ENCODE measurements around the gene OCEL1. TPM values are rescaled to one million over a fixed set of nuclear protein-coding genes. Genes with fewer than 3 reads are reported as not detected.
A peak's percentile ranks its signal among the peaks of the same experiment; 100 is the strongest.
"Not testable (repeated sequence)": the region's sequence is repeated elsewhere in the genome, so short reads cannot be mapped to it uniquely, and the experiment has no call there.

OCEL1 gene
- total RNA-seq, 1 donor from 2014 or later, result 22.4 TPM

DNA sequence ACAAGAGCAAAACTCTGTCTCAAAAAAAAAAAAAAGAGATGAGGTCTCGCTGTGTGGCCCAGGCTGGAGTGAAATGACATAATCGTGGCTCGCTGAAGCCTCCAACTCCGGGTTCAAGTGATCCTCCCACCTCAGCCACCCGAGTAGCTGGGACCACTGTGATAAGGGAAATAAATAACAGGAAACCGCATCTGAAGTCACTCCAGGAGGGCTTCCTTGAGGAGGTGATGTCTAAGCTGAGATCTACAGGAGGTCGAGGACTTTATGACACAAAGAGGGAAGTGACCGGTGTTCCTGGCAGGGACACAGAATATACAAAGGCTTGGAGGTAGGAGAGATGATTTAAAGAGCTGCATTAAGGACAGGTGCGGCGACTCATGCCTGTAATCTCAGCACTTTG lies 28.6 kb downstream of the OCEL1 start:
- ATAC-seq (ENCODE audit: poor library complexity) (no peak), DNase-seq (no peak)
- intact Hi-C loops (cut with DNase I), result no loop called here

DNA sequence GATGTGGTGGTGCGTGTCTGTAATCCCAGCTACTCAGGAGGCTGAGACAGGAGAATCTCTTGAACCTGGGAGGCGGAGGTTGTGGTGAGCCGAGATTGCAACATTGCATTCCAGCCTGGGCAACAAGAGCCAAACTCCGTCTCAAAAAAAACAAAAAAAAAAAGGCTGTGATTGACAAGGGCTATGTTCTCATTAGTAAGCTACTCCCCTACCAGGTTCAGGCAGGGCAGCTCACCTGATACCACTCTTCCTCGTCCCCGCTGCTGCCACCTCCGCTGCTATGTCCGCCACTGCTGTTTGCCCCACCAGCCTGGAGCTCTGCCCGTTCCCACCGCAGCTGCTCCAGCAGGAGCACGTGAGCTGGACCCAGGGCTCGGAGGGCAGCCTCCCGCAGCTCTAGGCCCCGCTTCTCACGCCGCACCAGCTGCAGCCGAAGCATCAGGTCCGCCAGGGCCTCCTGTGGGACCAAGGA lies 29.2 kb downstream of the OCEL1 start:
- DNase-seq (no peak), ATAC-seq (ENCODE audit: poor library complexity) (no peak)
- intact Hi-C loops (cut with DNase I), result no loop called here

DNA sequence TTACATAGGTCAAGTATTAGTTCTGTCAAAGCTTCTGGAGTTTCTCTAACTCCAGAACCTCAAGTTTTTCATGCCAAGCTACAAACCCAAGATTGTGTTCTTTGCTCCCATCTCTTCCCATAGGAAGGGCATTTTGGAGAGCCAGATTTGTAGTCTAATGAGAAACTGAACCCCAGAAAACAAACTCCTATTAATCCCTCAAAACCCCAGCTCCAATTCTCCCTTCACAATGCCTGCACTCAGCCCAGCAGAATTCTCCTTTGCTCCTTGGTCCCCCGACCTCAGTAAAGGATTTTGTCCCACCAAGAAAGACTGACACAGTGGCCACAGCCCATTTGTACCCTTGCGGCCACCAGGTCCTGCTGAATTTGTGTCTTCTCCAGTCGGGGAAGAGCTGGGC lies 30.1 kb downstream of the OCEL1 start:
- intact Hi-C loops (cut with DNase I), result no loop called here
- no peak for ATAC-seq (ENCODE audit: poor library complexity)
- DNase-seq, result no peak

DNA sequence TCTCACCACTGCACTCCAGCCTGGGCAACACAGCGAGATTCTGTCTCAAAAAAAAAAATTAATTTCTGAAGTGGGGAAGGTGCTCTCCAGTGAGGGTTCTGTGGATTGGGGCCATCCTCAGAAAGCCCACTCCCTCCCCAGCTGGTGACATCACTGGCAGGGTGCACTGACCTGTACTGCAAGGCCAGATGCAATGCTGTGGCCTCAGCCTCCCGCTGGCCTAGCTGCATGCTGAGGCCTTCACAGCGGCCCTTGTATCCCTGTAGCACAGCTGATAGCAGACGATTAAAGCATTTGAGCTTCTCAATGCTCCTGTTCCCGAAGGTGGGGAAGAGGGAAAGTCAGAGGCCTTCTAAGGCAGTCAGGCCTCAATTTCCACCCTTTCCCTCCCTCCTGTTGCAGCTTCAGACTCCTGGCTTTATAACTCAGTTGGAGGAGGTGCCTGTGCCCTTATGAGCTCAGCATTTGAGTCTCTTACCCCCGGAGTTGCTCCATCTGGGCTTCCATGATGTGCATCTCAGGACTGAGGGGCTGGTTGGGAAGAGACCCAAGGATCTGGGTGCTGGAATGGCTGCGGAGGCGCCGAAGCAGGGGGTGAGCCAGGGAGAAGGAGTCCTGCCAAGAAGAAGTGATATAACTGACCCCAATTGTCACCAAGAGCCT lies 33.2 kb downstream of the OCEL1 start:
- intact Hi-C loops (cut with DNase I), result no loop called here
- no peak for ATAC-seq (ENCODE audit: poor library complexity)

DNA sequence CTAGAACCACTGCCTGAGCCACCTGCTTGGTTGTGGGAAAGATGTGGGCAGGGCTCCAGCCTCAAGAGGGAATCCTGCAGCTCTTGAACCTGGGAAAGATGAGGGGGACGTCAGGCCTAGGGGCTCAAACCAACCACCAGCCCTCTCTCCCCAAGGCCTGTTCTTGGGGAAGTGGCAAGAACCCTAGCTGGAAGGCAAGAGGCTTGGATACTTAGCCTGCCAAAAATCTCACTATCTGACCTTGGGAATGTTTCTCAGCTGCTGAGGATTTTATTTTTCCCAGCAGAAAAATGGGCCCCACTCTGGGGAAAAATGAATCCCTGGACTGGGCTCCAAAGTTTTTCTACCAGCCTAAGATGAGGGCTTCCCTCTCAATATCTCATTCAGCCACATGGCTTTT lies 33.9 kb downstream of the OCEL1 start:
- intact Hi-C loops (cut with DNase I), result no loop called here
- DNase-seq, result no peak
- no peak for ATAC-seq (ENCODE audit: poor library complexity)

More for the DNA sequence above, 33.2 kb downstream of the OCEL1 start:
- DNase-seq, result no peak

DNA sequence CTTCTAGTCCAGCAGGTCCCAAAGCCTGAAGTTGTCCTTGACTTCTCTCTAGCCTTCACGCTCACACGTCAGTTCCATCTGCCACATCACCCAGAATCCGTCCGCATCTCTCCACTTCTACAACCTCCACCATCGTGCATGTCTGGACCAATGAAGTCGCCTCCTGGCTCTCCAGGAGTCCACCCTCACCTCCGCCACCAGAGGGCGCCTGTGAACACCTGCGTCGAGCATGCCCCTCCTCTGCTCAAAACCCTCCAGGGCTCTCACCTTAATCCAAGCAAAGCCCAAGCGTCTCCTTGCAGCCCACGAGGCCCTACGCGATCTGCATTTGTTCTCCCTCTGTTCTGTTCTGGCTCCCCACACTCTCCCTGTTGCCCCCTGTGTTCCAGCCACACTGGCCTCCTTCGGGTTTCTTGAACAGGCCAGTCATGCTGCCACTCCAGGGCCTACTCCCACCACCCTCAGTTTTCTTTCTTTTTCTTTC lies 34.9 kb downstream of the OCEL1 start:
- intact Hi-C loops (cut with DNase I), result no loop called here
- DNase-seq (peak; percentile 89), ATAC-seq (ENCODE audit: poor library complexity) (peak; percentile 91)

DNA sequence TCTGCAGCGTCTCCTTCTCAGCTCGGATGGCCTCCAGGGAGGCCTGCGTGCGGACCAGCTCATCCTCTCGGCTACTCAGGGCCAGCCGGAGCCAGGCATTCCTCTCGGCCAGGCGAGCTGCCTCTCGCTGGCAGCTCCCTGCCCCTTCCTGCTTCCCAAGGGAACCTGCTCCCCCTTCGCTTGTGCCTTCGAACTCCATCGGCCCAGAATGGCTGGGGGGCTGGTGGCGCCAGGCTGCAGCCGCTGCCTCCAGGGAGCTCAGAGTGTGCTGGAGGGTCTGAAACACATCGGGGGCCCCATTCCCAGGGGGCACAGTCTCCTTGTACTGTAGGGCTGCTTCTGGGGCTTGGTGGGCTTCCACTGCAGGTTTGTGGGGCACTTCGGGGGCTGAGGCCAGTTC lies 36.5 kb downstream of the OCEL1 start:
- DNase-seq (no peak), ATAC-seq (ENCODE audit: poor library complexity) (no peak)
- intact Hi-C loops (cut with DNase I), result no loop called here

DNA sequence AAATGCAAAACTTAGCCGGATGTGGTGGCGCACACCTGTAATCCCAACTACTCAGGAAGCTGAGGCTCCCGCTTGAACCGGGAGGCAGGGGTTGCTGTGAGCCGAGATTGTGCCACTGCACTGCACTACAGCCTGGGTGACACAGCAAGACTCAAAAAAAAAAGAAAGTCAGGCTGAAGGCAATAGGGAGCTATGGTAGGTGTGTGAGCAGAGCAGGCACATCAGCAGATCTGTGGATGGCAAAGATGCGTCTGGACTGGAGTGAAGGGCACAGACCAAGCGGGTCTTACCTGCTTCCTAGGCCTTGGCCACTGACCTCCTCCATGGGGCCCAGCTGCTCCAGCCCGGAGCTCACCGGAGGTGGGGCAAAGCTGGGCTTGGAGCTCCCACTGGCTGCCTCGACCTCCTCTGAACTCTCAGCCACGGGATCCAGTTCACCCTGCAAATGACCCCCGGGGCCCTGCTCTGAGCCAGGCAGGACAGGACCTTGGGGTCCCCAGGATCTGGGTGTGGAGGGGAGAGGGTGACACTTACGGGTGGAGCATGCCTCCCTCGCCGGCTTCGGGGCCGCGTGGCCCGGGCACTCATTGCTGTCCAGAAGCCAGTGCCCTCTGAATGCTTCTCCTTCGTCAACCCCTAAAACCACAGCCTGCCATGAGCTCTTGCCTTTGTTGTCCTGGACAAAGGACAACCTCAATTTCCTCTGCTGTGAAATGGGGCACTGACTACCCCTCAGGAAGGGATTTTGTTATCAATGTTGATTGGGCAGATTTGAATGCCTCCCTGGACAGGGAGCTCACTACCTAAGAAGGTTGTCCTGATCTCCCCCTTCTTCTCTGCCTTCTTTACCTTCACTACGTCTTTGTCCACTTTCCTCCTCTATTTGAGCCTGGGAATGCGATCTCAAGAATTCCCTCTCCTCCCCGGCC lies 38.0 kb downstream of the OCEL1 start:
- intact Hi-C loops (cut with DNase I), result no loop called here
- ATAC-seq (ENCODE audit: poor library complexity), result no peak

DNA sequence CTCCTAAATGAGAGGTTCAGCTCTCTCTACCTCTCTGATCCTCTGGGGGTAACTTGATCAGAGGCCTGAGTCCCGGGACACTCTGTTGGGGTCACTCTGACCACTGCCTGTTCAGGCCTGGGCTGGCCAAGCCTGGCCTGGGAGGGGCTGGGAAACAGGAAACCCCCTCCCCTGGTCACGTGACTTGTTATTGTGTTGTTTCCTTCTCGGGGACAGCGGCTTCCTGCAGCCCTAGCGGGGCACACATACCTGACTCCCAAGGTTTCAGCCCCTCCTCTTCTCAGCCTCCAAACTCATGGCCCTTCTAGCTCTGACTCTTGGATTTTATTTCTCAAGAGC lies 38.6 kb downstream of the OCEL1 start, which contains the start of gene USHBP1:
Gene USHBP1, minus strand, starts transcription at position 105 of the 339 bp plus-strand sequence. CDS start 446 bp downstream, outside the sequence.
- intact Hi-C loops (cut with DNase I), result no loop called here
- ATAC-seq (ENCODE audit: poor library complexity) (no peak), DNase-seq (peak; percentile 53)

More for the DNA sequence above, 38.0 kb downstream of the OCEL1 start:
- no peak for DNase-seq

DNA sequence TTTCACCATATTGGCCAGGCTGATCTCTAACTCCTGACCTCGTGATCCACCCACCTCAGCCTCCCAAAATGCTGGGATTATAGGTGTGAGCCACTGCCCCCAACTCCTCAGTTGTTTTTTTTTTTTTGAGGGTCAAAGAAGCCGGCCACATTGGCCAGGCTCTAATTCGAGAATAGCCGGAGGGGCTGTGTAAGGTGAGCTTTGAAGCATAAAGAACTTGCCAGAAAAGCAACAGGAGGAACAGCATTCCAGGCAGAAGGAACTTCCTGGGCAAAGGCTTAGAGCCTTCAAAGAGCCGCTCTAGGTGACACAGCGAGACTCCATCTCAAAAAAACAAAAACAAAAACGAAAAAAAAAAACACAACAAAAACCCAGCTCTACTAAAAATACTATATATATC lies 40.0 kb downstream of the OCEL1 start:
- DNase-seq, result no peak
- intact Hi-C loops (cut with DNase I), result no loop called here
- ATAC-seq (ENCODE audit: poor library complexity), result no peak

DNA sequence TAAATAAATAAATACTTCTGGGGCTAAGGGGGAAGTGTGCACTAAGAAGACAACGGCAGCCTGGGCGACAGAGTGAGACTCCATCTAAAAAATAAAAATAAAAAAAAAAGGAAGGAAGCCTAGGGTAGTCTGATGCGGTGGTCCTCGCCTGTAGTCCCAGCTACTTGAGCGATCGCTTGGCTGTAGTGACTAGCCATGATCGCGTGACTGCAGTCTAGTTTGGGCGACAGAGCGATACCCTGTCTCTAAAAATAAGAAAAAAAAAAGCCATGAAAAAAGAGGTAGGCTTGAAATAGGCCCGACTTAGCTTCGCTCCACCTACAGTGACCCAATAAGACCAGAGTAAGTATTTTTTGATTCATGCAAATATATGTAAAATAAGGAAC lies 40.6 kb downstream of the OCEL1 start:
- no peak for ATAC-seq (ENCODE audit: poor library complexity)
- DNase-seq, result no peak
- intact Hi-C loops (cut with DNase I), result no loop called here

DNA sequence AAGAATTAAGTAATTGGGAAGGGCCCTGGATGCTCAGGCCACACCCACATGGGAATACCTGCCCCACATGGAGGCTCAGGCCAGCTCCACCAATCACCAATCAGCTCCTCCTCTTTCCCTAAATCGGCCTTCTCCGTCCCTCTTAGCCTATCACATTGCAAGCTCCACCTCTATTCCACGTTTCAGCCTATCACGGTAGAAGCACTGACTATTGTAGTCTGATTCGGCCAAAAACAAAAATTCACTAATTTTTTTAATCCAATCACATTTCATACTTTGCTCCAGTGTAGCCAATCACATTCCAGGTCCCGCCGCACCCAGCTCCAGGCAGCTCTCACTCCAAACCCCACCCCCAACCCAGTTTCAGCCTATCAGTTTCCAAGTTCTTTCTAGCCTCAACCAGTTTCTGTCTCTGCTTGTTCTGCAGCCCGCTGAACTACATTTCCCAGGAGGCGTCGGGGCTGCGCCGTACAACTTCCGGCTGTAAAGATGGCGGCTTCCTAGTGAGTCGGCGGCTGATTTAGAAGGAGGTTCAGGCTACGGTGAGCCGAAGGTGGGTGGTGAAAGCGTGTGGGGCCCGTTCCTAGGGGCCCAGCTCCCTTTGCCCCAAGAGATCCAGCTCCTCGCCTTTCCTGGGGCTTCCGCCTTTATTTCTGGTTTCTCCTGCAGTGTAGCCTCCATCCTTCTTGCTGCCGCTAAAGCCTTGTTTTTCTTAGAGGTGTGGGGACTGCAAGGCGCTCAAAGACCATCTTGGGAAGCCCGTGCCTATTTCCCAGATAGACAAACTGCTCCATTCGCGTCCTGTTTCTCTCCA lies 41.2 kb downstream of the OCEL1 start, which contains the start of gene BABAM1:
Gene BABAM1, plus strand, starts transcription at position 469 of the 814 bp plus-strand sequence. CDS start 1,364 bp downstream, outside the sequence.
- DNase-seq (peak; percentile 95), ATAC-seq (ENCODE audit: poor library complexity) (peak; percentile 97)
- intact Hi-C loops (cut with DNase I), result no loop called here

DNA sequence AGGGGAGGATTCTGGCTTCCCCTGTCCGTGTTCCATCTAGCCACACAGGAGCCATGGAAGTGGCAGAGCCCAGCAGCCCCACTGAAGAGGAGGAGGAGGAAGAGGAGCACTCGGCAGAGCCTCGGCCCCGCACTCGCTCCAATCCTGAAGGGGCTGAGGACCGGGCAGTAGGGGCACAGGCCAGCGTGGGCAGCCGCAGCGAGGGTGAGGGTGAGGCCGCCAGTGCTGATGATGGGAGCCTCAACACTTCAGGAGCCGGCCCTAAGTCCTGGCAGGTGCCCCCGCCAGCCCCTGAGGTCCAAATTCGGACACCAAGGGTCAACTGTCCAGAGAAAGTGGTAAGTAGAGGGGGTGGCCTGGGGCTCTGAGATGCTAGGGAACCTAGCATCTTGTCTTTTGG lies 42.7 kb downstream of the OCEL1 start:
- DNase-seq (no peak), ATAC-seq (ENCODE audit: poor library complexity) (no peak)
- intact Hi-C loops (cut with DNase I), result no loop called here

DNA sequence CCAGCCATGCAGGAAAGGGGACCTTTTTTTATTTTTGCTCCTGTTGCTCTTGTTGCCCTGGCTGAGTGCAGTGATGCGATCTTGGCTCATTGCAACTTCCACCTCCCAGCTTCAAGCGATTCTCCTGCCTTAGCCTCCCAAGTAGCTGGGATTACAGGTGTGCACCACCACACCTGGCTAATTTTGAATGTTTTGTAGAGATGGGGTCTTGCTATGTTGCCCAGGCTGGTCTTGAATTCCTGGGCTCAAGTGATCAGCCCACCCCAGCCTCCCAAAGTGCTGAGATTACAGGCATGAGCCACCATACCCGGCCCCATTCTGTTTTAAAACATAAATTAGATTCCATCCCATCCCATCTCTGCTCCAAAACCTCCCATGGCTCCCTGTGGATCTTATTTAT lies 48.9 kb downstream of the OCEL1 start:
- DNase-seq; intact Hi-C loops (cut with DNase I); ATAC-seq (ENCODE audit: poor library complexity): not testable (repeated sequence)

DNA sequence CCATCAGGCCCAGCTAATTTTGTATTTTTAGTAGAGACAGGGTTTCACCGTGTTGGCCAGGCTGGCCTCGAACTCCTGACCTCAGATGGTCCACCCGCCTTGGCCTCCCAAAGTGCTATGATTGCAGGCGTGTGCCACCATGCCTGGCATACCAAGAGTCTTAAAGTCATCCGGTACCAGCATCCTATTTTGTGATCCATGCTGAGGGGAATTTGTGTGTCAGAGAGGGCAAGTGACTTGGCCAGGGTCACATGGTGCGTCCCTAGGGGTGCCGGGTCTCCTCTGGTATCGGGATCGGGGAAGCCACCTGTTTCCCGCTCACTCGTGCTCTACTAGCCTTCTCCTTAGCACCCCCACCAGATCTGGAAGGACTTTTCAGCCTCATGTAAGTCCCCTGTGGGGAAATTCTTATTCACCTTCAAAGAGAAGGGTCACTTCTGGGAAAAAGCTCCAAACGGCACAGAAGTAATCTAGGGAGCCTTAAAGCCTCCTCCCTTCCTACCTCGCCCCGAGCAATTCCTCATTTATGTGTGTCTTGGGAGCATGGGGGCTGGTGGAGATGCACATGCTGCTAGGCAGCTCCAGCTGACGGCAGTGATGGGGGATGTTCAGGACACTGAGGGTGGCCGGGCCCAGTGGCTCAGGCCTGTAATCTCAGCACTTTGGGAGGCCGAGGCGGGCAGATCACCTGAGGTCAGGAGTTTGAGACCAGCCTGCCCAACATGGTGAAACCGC lies 49.6 kb downstream of the OCEL1 start:
- ATAC-seq (ENCODE audit: poor library complexity), result no peak
- intact Hi-C loops (cut with DNase I), result no loop called here

More for the DNA sequence above, 49.6 kb downstream of the OCEL1 start:
- no peak for DNase-seq
